Panc1 (cell line): ENCODE results near the gene PRSS48. TPM values are rescaled to one million over a fixed set of nuclear protein-coding genes. Genes with fewer than 3 reads are reported as not detected.

ENCODE experiments used
- ATAC-seq: fragments of 200-7000 bp; cut with Tn5 transposase; 2 replicates; pipeline ENCODE4 v1.9.1; 2020; ENCODE audit warnings: mild to moderate bottlenecking, moderate library complexity
- BruUV-seq: library from RNA; stranded (reverse); fragments of 400-500 nt; replicated peaks from 2 replicates; lab custom pipeline; 2021; lab: Mats Ljungman, UMichigan
- CTCF ChIA-PET: fragments of 300-600 bp; sonication (Branson Sonifier 250); formaldehyde crosslinking; loops from one replicate; lab custom pipeline; 2022; ENCODE audit warnings: antibody characterized with exemption; lab: Charles Lee
- POLR2A ChIA-PET: fragments of 300-600 bp; sonication (Branson Sonifier 250); formaldehyde crosslinking; loops from one replicate; lab custom pipeline; 2022; ENCODE audit warnings: antibody characterized with exemption; lab: Charles Lee
- DNase-seq: peaks from one replicate; pipeline ENCODE4 v3.0.0-alpha.2; 2010; ENCODE audit warnings: low read depth, low spot score
- H3K27ac ChIP-seq: 2 replicates; pipeline ENCODE4 v1.5.1; 2011; ENCODE audit warnings: mild to moderate bottlenecking, low read length, inconsistent platforms
- H3K27me3 ChIP-seq: fragments of 200-500 bp; sonication (Bioruptor generic); 2 replicates; pipeline ENCODE4 v1.6.0; 2014; ENCODE audit warnings: low read length, inconsistent platforms; ENCODE audit not compliant: control insufficient read depth, insufficient read depth
- H3K36me3 ChIP-seq: fragments of 200-500 bp; sonication (Bioruptor generic); 2 replicates; pipeline ENCODE4 v1.5.1; 2014; ENCODE audit warnings: inconsistent platforms, mild to moderate bottlenecking, low read length, moderate library complexity; ENCODE audit not compliant: control insufficient read depth, insufficient read depth
- H3K4me1 ChIP-seq: 2 replicates; pipeline ENCODE4 v1.5.1; 2011; ENCODE audit warnings: inconsistent platforms, mild to moderate bottlenecking, low read length, moderate library complexity; ENCODE audit not compliant: control insufficient read depth, insufficient read depth
- H3K4me3 ChIP-seq, 2 experiments: 2 replicates each; pipeline ENCODE4 v1.5.1; 2011 to 2012; ENCODE audit warnings: low read depth in 2 of 2, low read length in 2 of 2, mild to moderate bottlenecking in 2 of 2, inconsistent platforms in 1 of 2, moderate library complexity in 1 of 2
- H3K9me3 ChIP-seq: fragments of 200-500 bp; sonication (Bioruptor generic); 2 replicates; pipeline ENCODE4 v1.5.1; 2014; ENCODE audit warnings: low read depth, mild to moderate bottlenecking, inconsistent platforms, low read length, moderate library complexity; ENCODE audit not compliant: control insufficient read depth, insufficient read depth
- POLR2AphosphoS5 ChIP-seq: IDR thresholded peaks from 2 replicates; pipeline ENCODE4 v1.6.1; 2012; ENCODE audit warnings: mild to moderate bottlenecking, low read depth, low read length, moderate library complexity
- SIN3A ChIP-seq: IDR thresholded peaks from 2 replicates; pipeline ENCODE4 v1.6.1; 2012; ENCODE audit warnings: low read depth, mild to moderate bottlenecking, low read length, moderate library complexity, borderline replicate concordance; ENCODE audit not compliant: insufficient read depth
- TCF7L2 ChIP-seq: IDR thresholded peaks from 2 replicates; pipeline ENCODE4 v1.6.1; 2011; ENCODE audit warnings: mild to moderate bottlenecking, low read depth, low read length, inconsistent platforms
- in situ Hi-C: cut with HindIII; loops from 2 replicates; pipeline ENCODE4 v1.10.0; 2016; ENCODE audit warnings: low sequenced_read_pairs, low pct_unique_long_range_greater_than_20kb
- intact Hi-C: fragments of 100-400 bp; cut with micrococcal nuclease; formaldehyde crosslinking; loops from one replicate; pipeline ENCODE4 v1.10.0; 2022; ENCODE audit not compliant: unreplicated experiment
- total RNA-seq: library from RNA; stranded (reverse); gene quantifications from one replicate; pipeline ENCODE4 v1.2.1, GENCODE V29; 2021; ENCODE audit not compliant: unreplicated experiment
- TF ChIP-seq, protein P1 (sequence below): fragments of 450-650 bp; IDR thresholded peaks from 2 replicates; pipeline ENCODE4 v1.5.1; 2017; ENCODE audit warnings: mild to moderate bottlenecking
- TF ChIP-seq, protein P2 (sequence below), 2 experiments: IDR thresholded peaks; 2 replicates each; pipeline ENCODE4 v1.6.1; 2011 to 2012; ENCODE audit warnings: low read depth in 2 of 2, control low read depth in 1 of 2, low read length in 1 of 2, mild to moderate bottlenecking in 1 of 2, moderate library complexity in 1 of 2; ENCODE audit not compliant: insufficient read depth in 1 of 2

The PRSS48 gene
- total RNA-seq, 1 experiment from 2014 or later = not detected

DNA sequence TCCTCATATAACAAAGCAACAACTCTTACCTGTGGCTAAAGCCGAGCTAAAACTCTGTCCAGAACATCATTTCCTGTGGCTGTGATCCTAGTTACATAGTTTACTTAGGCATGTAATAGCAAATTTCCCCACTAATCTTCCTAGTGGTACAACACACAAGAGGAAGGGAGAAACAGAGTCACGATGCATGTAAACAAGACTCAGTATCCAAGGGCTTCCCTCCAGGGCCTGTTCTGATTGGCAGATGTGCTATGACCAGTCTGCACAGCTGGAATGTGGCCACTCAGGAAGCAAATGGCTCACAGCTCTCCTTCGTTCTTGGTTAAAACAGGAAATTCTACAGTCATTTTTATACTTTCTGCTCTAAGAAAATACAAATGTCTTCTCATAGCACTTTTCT is 49.2 kb upstream of the PRSS48 start:
- no peak overlapping the region for H3K27ac ChIP-seq
- DNase-seq = peak; percentile 4
- ChIA-PET CTCF (no interaction called here), POLR2A (no interaction called here)
- no peak for TF ChIP-seq POLR2AphosphoS5
- no peak for TF ChIP-seq SIN3A
- TF ChIP-seq, protein P1, sequence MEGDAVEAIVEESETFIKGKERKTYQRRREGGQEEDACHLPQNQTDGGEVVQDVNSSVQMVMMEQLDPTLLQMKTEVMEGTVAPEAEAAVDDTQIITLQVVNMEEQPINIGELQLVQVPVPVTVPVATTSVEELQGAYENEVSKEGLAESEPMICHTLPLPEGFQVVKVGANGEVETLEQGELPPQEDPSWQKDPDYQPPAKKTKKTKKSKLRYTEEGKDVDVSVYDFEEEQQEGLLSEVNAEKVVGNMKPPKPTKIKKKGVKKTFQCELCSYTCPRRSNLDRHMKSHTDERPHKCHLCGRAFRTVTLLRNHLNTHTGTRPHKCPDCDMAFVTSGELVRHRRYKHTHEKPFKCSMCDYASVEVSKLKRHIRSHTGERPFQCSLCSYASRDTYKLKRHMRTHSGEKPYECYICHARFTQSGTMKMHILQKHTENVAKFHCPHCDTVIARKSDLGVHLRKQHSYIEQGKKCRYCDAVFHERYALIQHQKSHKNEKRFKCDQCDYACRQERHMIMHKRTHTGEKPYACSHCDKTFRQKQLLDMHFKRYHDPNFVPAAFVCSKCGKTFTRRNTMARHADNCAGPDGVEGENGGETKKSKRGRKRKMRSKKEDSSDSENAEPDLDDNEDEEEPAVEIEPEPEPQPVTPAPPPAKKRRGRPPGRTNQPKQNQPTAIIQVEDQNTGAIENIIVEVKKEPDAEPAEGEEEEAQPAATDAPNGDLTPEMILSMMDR = no peak
- no peak for TF ChIP-seq TCF7L2
- TF ChIP-seq, protein P2, sequence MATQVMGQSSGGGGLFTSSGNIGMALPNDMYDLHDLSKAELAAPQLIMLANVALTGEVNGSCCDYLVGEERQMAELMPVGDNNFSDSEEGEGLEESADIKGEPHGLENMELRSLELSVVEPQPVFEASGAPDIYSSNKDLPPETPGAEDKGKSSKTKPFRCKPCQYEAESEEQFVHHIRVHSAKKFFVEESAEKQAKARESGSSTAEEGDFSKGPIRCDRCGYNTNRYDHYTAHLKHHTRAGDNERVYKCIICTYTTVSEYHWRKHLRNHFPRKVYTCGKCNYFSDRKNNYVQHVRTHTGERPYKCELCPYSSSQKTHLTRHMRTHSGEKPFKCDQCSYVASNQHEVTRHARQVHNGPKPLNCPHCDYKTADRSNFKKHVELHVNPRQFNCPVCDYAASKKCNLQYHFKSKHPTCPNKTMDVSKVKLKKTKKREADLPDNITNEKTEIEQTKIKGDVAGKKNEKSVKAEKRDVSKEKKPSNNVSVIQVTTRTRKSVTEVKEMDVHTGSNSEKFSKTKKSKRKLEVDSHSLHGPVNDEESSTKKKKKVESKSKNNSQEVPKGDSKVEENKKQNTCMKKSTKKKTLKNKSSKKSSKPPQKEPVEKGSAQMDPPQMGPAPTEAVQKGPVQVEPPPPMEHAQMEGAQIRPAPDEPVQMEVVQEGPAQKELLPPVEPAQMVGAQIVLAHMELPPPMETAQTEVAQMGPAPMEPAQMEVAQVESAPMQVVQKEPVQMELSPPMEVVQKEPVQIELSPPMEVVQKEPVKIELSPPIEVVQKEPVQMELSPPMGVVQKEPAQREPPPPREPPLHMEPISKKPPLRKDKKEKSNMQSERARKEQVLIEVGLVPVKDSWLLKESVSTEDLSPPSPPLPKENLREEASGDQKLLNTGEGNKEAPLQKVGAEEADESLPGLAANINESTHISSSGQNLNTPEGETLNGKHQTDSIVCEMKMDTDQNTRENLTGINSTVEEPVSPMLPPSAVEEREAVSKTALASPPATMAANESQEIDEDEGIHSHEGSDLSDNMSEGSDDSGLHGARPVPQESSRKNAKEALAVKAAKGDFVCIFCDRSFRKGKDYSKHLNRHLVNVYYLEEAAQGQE (IDR thresholded peaks at IDR 0.05; ENCODE audit: insufficient read depth in 1 of 2, low read depth in 2 of 2, low read length in 1 of 2) = no peak
- H3K27me3 ChIP-seq = no peaks in the 10 kb centered on the region
- H3K36me3 ChIP-seq = no peaks in the 10 kb centered on the region
- ATAC-seq = peak; percentile 66; the same call in 1 of the 2 replicates
- H3K9me3 ChIP-seq = no peaks in the 10 kb centered on the region
- in situ Hi-C loops = no loop called here
- no TSS peak for BruUV-seq
- intact Hi-C loops = no loop called here
- peak overlapping the region in 1 of 2 experiments; percentile 10; a peak in 1 of 4 replicates for H3K4me3 ChIP-seq
- peaks cover 2% of the 10 kb centered on the region for H3K4me1 ChIP-seq

DNA sequence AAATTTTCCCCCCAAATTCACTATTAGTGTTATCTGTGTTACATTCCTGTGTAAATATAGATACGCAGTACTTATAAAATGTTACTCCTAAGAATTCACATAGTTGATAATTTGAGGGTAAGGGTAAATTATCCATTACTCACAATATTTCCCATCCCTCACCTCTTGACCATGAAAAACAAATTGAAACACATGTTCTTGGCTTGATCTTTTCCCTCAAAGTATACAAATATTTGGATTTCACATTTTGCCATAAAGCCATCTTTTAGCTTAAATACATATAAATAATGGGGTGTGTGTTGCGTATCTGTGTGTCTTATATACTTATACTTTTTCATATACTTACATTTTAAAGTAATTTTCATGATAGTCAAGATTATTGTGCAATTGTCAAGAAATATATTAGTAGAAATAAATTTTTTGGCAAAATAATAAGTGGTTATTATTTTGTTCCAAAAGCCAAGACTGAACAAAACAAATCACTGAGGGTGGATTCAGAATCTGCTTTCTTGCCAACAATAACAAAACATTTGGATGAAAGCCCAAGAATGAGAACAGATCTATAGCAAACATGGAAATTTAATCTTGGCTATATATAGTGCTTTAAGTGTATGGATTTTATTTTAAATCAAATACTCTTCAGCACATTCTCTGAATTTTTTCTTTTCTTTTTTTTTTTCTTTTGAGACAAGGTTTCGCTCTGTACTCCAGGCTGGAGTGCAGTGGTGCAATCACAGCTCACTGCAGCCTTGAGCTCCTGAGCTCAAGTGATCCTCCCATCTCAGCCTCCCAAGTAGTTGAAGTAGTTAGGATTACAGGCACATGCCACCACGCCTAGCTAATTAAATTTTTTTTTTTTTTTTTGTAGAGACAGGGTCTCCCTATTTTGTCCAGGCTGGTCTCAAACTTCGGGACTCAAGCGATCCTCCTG is 48.5 kb upstream of the PRSS48 start:
- Histone ChIP-seq H3K36me3 (no peaks in the 10 kb centered on the region), H3K27me3 (no peaks in the 10 kb centered on the region), H3K27ac (no peak overlapping the region), H3K4me3 (no peak overlapping the region), H3K9me3 (no peaks in the 10 kb centered on the region), H3K4me1 (peaks cover 2% of the 10 kb centered on the region)
- BruUV-seq = no TSS peak
- POLR2A ChIA-PET = no interaction called here
- DNase-seq = no peak
- intact Hi-C loops (no loop called here), in situ Hi-C loops (no loop called here)
- TF ChIP-seq, protein P1 = no peak
- TF ChIP-seq TCF7L2 = no peak
- no peak for TF ChIP-seq SIN3A
- TF ChIP-seq POLR2AphosphoS5 = no peak
- TF ChIP-seq, protein P2 (IDR thresholded peaks at IDR 0.05; ENCODE audit: insufficient read depth in 1 of 2, low read depth in 2 of 2, low read length in 1 of 2) = no peak
- CTCF ChIA-PET = no interaction called here
- ATAC-seq = no peak
